Pulmonary artery endothelial cell (primary cell): Measurements from ENCODE around the gene KDM4C. TPM values are rescaled to one million over a fixed set of nuclear protein-coding genes. Genes with fewer than 3 reads are reported as not detected.
"Not testable (repeated sequence)": the region's sequence is repeated elsewhere in the genome, so short reads cannot be mapped to it uniquely, and the experiment has no call there.

Source experiments
- DNase-seq: peaks from one replicate; pipeline ENCODE4 v3.0.0-alpha.2; 2011; ENCODE audit warnings: low read depth, low spot score
- total RNA-seq: library from RNA; depleted of rRNA; stranded (reverse); fragments of >200 nt; gene quantifications from 2 replicates; pipeline ENCODE4 v1.2.3, GENCODE V29; 2014

KDM4C gene
- total RNA-seq, 1 donor from 2014 or later: 18.5 TPM

GRCh38 chr9:6805532-6805931 is 47.8 kb downstream of the KDM4C start:
- no peak for DNase-seq

DNA sequence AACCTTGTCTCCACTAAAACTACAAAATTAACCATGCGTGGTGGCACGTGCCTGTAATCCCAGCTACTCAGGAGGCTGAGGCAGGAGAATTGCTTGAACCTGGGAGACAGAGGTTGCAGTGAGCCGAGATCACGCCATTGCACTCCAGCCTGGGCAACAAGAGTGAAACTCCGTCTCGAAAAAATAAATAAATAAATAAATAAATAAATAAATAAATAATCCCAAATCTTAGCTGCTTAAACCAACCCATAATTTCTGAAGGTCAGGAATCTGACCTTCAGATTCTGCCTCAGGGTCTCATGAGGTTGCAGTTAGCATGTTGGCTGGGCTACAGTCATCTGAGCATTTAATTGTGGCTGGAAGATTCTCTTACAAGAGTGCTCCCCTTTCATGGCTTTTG is 48.5 kb downstream of the KDM4C start:
- not testable (repeated sequence) for DNase-seq

DNA sequence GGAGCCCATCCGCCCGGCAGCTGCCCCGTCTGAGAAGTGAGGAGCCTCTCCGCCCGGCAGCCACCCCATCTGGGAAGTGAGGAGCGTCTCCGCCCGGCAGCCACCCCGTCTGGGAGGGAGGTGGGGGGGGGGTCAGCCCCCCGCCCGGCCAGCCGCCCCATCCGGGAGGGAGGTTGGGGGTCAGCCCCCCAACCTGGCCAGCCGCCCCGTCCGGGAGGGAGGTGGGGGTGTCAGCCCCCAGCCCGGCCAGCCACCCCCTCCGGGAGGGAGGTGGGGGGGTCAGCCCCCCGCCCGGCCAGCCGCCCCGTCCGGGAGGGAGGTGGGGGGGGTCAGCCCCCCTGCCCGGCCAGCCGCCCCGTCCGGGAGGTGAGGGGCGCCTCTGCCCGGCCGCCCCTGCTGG is 49.9 kb downstream of the KDM4C start:
- not testable (repeated sequence) for DNase-seq

DNA sequence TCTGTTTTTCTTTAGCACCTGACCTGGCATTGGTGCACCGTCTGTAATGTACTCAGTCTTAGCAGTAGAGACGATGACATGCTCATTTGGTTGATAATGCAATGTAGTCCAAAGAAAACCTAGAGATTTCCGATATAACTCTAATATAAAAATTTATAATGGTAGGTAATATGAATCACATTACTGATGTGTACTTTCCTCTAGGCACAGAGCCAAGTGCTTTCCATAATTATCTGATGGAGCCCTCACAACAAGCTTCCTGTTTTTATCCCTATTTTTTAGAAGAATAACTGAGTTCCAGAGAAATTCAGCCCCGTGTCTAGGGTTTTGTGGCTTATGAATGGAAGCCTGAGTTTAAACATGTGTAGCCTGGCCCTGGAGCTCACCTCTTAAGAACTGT is 53.7 kb downstream of the KDM4C start:
- DNase-seq: peak; percentile 45

DNA sequence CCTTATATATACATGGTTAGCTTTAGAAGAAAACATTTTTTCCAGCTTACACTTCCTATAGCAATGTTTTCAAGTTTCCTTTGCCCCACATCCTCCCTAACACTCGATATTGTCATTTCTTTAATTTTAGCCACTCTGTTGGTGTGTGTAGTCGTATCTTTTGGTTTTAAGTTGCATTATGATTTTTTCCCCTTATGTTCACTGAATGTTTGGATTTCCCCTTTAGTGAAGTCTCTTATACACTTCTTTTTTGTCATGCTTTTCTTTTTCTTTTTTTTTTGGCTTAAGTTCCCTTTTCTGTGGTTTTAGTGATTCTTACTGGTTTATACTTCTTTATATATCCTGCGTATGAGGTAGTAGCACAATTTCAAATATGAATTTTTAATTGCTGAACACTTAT is 58.8 kb downstream of the KDM4C start:
- DNase-seq: no peak

DNA sequence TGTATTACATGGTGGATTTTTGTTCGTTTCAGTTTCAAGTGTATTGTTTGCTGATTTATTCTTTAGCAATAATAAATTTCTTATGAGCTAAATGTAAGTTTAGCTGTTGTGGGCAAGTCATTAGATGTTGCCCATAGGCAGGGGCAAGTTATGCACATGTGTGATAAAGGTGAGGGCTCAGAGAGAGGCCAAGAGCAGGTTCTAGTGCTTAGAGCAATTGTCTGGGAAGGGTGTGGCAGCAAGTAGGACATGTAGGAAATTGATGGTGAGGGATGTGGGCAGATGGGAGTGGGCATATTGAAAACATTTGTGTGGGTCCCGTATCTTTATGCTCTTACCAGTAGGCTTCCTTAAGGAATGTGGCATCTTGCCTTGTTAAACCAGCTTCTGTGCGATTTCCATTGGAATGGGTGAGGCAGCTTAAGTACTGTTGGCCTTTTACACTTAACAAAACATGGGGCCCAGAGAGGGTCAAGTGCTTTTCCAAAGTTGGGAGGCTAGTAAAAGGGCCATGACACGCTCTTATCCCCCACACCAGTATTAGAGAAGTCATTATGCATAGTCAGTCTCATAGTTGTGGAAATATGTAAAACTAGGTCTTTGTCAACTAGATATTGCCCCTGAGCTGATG is 60.6 kb downstream of the KDM4C start:
- DNase-seq: no peak

GRCh38 chr9:6819112-6819511 is 61.3 kb downstream of the KDM4C start:
- DNase-seq: no peak

DNA sequence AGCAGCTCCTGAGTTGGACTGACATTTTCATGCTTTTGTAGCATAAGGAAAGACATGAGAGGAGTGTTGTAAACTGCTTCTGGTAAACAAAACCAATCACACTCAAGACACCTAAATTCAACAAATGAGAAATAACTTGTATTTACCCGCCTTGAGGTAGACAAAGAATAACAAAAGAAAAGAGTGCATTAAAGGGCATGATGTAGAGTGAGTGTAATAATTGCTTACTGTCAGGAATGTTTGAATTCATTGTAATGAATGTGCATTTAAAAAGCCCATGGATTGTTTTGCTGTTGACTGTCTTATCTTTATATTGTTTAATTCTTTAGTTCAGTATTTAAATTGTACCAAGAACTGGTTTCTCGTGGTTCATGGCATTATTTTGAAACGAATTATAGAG is 61.8 kb downstream of the KDM4C start:
- DNase-seq: no peak

GRCh38 chr9:6822696-6823095 is 64.9 kb downstream of the KDM4C start:
- DNase-seq: no peak

- no peak for DNase-seq
These were observed 69.8 kb downstream of the KDM4C start for GRCh38 chr9:6827439-6828145.

DNA sequence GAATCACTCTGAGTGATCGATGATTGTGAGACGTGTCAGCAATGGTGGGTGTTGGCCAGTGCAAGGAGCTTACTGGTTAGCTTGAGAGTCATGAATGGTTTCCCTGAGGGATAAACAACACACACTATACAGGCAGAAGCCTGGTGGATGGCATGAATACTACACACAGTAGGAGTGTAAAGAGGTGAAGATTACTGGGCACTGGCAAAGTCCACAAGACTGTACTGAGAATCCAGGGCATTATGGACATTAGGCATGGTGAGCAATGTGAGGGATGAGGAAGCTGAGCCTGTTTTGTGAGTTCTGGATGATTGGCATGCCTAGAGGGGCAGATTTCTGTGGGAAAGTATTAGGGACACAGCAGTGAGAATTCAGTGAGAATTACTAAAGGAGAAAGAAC is 71.3 kb downstream of the KDM4C start:
- DNase-seq: no peak

DNA sequence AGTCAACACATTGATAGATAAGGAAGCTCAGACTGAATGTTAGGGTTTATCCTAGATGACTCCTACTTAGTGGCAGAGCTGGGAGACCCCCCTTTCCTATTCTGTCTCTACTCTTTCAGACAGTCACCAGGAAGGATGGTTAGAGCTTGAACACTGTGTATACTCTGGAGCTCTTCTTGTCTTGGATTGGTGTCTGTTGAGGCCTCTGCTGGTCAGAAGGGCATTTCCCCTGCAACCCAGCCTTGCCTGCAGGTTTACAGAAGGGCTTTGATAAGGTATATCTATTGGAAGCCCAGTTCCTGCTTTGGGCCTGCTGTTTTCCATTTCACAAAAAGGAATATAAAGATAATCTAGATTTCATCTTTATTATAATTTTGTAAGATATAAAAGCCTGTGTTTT is 71.8 kb downstream of the KDM4C start:
- no peak for DNase-seq

DNA sequence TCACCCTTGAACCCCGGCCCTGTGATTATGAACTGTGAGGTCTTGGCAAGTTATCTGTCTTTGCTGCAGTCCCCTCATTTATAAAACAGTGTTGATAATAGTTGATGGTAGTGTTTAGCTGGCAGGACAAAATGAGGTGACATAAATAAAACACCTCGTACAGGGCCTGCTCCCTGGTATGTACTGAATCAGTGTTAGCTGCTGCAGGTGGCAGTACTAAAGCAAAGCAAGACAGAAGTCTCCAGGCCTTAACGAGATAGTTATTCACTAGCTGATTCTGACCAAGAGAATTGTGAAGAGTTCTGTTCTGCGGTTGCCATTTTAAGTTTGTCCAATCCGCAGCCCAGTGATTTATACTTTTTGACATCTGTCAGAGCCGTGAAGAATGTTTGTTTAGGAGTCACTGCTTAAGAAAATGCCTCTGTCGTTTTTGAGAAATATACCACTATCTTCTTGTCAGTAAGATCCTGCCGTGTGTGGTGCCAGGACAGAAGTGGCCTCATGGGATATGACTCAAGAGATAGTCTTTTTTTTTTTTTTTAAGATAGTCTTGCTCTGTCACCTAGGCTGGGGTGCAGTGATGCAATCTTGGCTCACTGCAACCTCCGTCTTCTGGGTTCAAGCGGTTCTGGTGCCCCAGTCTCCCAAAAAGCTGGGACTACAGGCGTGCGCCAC is 75.9 kb downstream of the KDM4C start:
- DNase-seq: no peak

DNA sequence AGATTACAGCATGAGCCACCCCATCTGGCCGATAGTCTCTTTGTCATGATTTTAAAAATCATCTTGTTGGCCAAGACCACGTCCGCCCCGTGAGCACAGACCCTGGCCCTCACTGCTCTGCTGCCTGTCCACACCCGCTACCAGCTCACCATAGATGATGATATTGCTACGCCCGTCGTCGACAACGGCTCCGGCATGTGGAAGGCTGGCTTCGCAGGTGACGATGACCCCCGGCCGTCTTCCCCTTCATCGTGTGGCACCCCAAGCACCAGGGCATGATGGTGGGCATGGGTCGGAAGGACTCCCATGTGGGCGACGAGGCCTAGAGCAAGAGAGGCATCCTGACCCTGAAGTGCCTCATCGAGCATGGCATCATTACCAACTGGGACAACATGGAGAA is 76.5 kb downstream of the KDM4C start:
- DNase-seq: no peak

DNA sequence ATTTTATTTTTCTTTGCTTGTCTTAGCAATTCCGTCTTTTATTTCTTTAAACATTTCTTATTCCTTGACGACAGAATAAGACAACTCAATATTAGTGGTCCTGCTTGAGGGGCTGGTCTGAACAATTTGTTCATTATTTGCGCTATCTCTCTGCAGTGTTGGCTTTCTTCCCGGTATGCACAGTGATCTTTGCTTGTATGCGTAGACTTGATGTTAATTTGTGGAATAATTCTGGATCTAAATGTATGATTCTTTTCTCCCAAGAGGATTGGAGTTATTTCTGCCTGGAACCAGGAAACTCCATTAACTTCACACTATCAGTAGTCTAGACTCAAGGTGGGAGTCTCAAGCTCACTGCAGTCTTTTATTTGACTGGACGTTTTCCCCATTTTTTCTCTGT is 80.4 kb downstream of the KDM4C start:
- DNase-seq: no peak

GRCh38 chr9:6842584-6842947 is 84.8 kb downstream of the KDM4C start:
- DNase-seq: no peak

DNA sequence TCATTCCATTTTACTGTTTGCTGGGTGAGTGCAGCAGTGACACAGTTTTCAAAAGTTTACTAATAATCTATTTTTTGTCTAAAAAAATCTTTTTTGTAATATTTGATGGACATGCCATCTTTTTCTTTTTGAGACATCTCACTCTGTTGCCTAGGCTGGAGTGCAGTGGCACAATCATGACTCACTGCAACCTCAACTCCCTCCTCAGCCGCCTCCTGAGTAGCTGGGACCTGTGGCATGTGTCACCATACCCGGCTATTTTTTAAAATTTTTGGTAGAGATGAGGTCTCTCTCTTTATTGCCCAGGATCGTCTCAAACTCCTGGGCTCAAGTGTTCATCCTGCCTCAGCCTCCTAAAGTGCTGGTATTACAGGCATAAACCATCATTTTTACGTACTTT is 86.0 kb downstream of the KDM4C start:
- DNase-seq: no peak

- no peak for DNase-seq
These were observed 86.5 kb downstream of the KDM4C start for GRCh38 chr9:6844267-6844666.

- no peak for DNase-seq
These were observed 87.5 kb downstream of the KDM4C start for GRCh38 chr9:6845128-6845826.

DNA sequence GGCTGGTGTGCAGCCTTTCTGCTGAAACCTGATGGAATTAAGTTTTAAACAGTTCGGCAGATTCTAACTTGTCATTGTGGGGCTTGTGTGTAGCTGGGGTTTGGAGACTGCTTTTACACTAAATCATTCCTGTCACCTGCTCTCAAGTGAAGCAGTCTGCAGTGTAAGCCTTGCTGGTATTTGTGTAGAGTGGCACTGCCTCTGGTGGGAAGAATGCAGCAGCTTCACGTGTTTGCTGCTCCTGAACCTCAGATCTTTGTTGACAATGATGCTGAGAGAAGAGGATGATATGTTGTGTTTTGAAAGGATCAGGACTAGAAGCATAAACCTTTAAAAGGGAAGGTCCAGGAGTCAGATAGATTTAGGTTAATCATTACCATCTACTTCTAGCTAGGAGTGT is 88.1 kb downstream of the KDM4C start:
- DNase-seq: no peak

DNA sequence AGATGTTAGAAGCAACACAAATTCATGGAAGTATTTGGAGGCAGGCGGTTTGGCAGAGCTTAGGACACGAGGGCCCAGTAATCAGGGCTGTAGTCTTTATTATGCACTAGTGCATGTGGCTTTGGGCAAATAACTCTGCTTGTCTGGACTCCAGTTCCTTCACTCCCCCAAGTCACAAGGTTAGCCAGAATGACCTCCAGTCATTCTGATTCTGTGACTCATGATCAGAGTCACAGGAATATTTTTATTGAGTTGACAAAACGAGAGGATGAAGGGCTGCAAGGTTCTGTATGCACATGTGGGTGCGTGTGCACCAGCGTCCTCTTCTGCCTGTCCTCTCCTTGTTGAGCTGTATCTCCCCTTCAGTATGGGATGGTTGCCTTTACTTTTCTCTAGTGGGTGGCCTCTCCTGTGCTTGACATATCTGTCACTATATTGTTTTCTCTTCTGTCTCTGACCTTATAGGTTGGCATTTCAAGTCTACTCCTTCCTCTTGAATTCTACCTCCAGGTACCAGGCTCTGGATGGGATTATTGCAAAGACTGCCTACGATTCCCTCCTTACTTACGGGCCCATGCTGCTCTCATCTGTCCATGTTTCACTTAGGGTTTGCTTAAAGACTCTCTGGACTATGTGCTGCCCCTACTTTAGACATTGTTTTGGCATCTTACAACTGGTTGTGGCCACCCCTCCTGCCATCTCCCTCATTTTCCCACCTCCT is 94.6 kb downstream of the KDM4C start:
- DNase-seq: no peak

GRCh38 chr9:6855860-6856259 is 98.1 kb downstream of the KDM4C start:
- DNase-seq: no peak
